Forelimb muscle (tissue), 1 donor: ENCODE measurements around the gene DNAJB5. TPM values are rescaled to one million over a fixed set of nuclear protein-coding genes. Genes with fewer than 3 reads are reported as not detected.

Experiments
- polyA plus RNA-seq: library from polyadenylated mRNA; unstranded; fragments of 120-200 nt; gene quantifications from one replicate; pipeline ENCODE4 v1.2.1, GENCODE V29; 2013; ENCODE audit not compliant: insufficient read length

DNAJB5 gene
- polyA plus RNA-seq, 1 donor, result 61.6 TPM

Other genes starting within 250 kb of the DNAJB5 start
- 0.09 TPM for gene PHF24, start 31.5 kb upstream of the DNAJB5 start, polyA plus RNA-seq
- gene VCP, start 82.9 kb downstream of the DNAJB5 start, polyA plus RNA-seq, result 172 TPM
- 23.6 TPM for gene FANCG, start 90.2 kb downstream of the DNAJB5 start, polyA plus RNA-seq
- 11.2 TPM for gene PIGO, start 106.8 kb downstream of the DNAJB5 start, polyA plus RNA-seq
- gene STOML2, start 113.4 kb downstream of the DNAJB5 start, polyA plus RNA-seq, result 66.4 TPM
- gene ATOSB, start 126.1 kb downstream of the DNAJB5 start, polyA plus RNA-seq, result 12.0 TPM
- gene UNC13B, start 172.3 kb downstream of the DNAJB5 start, polyA plus RNA-seq, result 20.5 TPM